ENCODE measurements around the gene DAPP1. TPM values are rescaled to one million over a fixed set of nuclear protein-coding genes. Genes with fewer than 3 reads are reported as not detected.

Gene DAPP1
- total and polyA plus RNA-seq, 10 of the 15 experiments (the other 5 are each of a cell fraction or from before 2014, with no cell fraction given) = 46.5 to 147 (median 74.2) TPM

DNA sequence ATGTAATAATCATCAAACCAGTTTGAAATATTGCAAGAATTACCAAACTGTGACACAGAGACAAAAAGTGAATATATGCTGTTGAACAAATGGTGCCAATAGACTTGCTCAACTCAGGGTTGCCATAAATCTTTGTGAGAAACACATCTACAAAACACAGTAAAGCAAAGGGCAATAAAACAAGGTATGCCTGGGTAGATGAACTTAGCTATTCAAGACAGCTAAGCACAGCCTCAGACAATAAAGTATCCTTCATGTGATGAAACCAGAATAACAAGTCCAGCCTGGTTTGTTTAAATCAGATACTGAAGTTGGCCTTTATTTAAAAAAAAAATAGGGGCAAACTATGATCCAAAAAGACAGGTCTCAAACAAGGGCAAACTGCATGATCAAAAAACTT lies 58.4 kb downstream of the DAPP1 start (continued):
- TF ChIP-seq, protein P1, sequence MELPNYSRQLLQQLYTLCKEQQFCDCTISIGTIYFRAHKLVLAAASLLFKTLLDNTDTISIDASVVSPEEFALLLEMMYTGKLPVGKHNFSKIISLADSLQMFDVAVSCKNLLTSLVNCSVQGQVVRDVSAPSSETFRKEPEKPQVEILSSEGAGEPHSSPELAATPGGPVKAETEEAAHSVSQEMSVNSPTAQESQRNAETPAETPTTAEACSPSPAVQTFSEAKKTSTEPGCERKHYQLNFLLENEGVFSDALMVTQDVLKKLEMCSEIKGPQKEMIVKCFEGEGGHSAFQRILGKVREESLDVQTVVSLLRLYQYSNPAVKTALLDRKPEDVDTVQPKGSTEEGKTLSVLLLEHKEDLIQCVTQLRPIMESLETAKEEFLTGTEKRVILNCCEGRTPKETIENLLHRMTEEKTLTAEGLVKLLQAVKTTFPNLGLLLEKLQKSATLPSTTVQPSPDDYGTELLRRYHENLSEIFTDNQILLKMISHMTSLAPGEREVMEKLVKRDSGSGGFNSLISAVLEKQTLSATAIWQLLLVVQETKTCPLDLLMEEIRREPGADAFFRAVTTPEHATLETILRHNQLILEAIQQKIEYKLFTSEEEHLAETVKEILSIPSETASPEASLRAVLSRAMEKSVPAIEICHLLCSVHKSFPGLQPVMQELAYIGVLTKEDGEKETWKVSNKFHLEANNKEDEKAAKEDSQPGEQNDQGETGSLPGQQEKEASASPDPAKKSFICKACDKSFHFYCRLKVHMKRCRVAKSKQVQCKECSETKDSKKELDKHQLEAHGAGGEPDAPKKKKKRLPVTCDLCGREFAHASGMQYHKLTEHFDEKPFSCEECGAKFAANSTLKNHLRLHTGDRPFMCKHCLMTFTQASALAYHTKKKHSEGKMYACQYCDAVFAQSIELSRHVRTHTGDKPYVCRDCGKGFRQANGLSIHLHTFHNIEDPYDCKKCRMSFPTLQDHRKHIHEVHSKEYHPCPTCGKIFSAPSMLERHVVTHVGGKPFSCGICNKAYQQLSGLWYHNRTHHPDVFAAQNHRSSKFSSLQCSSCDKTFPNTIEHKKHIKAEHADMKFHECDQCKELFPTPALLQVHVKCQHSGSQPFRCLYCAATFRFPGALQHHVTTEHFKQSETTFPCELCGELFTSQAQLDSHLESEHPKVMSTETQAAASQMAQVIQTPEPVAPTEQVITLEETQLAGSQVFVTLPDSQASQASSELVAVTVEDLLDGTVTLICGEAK (IDR thresholded peaks at IDR 0.05; ENCODE audit: borderline replicate concordance) = no peak
- TF ChIP-seq JUNB (IDR thresholded peaks at IDR 0.05) (no peak), BMI1 (IDR thresholded peaks at IDR 0.05; ENCODE audit: borderline replicate concordance) (no peak), PAX8 (IDR thresholded peaks at IDR 0.05) (no peak), EP300 (IDR thresholded peaks at IDR 0.05; ENCODE audit: borderline replicate concordance in 1 of 2, control insufficient read depth in 1 of 2, low read depth in 2 of 2, low read length in 2 of 2) (no peak), CBFB (IDR thresholded peaks at IDR 0.05; ENCODE audit: low read depth) (no peak), GABPA (IDR thresholded peaks at IDR 0.05; ENCODE audit: low read depth) (no peak)

- no peak overlapping the region for H3K9ac ChIP-seq (ENCODE audit: control insufficient read depth, insufficient read depth, low read length)
- WGBS (ENCODE audit: insufficient coverage, insufficient replicate concordance, low lambda C conversion rate, missing lambda C conversion rate) = 77% methylated on average over 3 of the region's 3 CpGs
- no peak for FAIRE-seq
- no peaks in the 10 kb centered on the region for H3K27me3 ChIP-seq (replicated peaks in 1 of 2; ENCODE audit: control insufficient read depth in 2 of 2, insufficient read depth in 2 of 2, low read length in 1 of 2)
- ChIA-PET RAD21 (ENCODE audit: unreplicated experiment) (no interaction called here), SMC1A (ENCODE audit: uncharacterized antibody, unreplicated experiment) (no interaction called here), POLR2A (no interaction called here), CTCF (no interaction called here)
- H3K4me1 ChIP-seq (ENCODE audit: control insufficient read depth, insufficient read depth, low read length) = no peaks in the 10 kb centered on the region
- intact Hi-C loops (cut with micrococcal nuclease; ENCODE audit: unreplicated experiment) = no loop called here
- no peak overlapping the region for H3K4me3 ChIP-seq
- no peak overlapping the region for H3K27ac ChIP-seq (ENCODE audit: control insufficient read depth, insufficient read depth)
- H3K79me2 ChIP-seq (ENCODE audit: control insufficient read depth, insufficient read depth, low read length) = no peaks in the 10 kb centered on the region
- BruUV-seq (replicated peaks) = no TSS peak
- no peak overlapping the region for H2AFZ ChIP-seq (ENCODE audit: control insufficient read depth, low read depth, low read length)
- H3K36me3 ChIP-seq (ENCODE audit: control insufficient read depth in 2 of 2, insufficient read depth in 2 of 2, low read length in 1 of 2) = peaks cover 5 to 18% of the 10 kb centered on the region in 2 experiments
- in situ Hi-C loops (cut with MboI) = no loop called here
- no peak; the same call in 2 of the 3 replicates for ATAC-seq
- no peak overlapping the region for H3K4me2 ChIP-seq (ENCODE audit: control insufficient read depth, insufficient read depth)
- no peaks in the 10 kb centered on the region for H4K20me1 ChIP-seq (ENCODE audit: control insufficient read depth, insufficient read depth)
- no peak for DNase-seq (ENCODE audit: low read depth, low spot score)
- H3K9me3 ChIP-seq (replicated peaks; ENCODE audit: control insufficient read depth, insufficient read depth, low read length) = no peaks in the 10 kb centered on the region
- TF ChIP-seq MTA2 (IDR thresholded peaks at IDR 0.05; ENCODE audit: low read depth) = no peak
- no peak for TF ChIP-seq SMARCA5 (IDR thresholded peaks at IDR 0.05)
- no peak for TF ChIP-seq CEBPB (IDR thresholded peaks at IDR 0.05; ENCODE audit: borderline replicate concordance in 1 of 2, low read depth in 2 of 2, low read length in 2 of 2)
- no peak for TF ChIP-seq CBFB (IDR thresholded peaks at IDR 0.05; ENCODE audit: low read depth)
- no peak for TF ChIP-seq NFXL1 (IDR thresholded peaks at IDR 0.05; ENCODE audit: borderline replicate concordance)
- no peak for TF ChIP-seq ZNF207 (IDR thresholded peaks at IDR 0.05; ENCODE audit: borderline replicate concordance)
- no peak for TF ChIP-seq NFIC (IDR thresholded peaks at IDR 0.05; ENCODE audit: low read depth, low read length)
- no peak for TF ChIP-seq EGR1 (IDR thresholded peaks at IDR 0.05; ENCODE audit: borderline replicate concordance in 1 of 2, low read depth in 2 of 2, low read length in 2 of 2)
- TF ChIP-seq STAT1 (conservative IDR thresholded peaks at IDR 0.05) = no peak
- no peak for TF ChIP-seq SP1 (IDR thresholded peaks at IDR 0.05; ENCODE audit: low read depth, low read length)
- TF ChIP-seq CEBPZ (IDR thresholded peaks at IDR 0.05; ENCODE audit: low read depth, low read length) = no peak
These were observed 60.3 kb downstream of the DAPP1 start for GRCh38 chr4:99876946-99877345.
